Measurements from ENCODE around the gene TM9SF3.
A peak's percentile ranks its signal among the peaks of the same experiment; 100 is the strongest.

TM9SF3 gene

GRCh38 chr10:96532523-96532922 is 54.3 kb downstream of the TM9SF3 start:
- DNase-seq (ENCODE audit: low read depth): peak; percentile 25
- TF ChIP-seq CTCF (IDR thresholded peaks at IDR 0.05; ENCODE audit: low read length, missing control alignments): no peak
- no peak overlapping the region for H3K4me3 ChIP-seq (replicated peaks; ENCODE audit: low read depth, low read length)

GRCh38 chr10:96529634-96530279 is 57.1 kb downstream of the TM9SF3 start:
- H3K4me3 ChIP-seq (replicated peaks; ENCODE audit: low read depth, low read length): no peak overlapping the region
- DNase-seq (ENCODE audit: low read depth): no peak
- no peak for TF ChIP-seq CTCF (IDR thresholded peaks at IDR 0.05; ENCODE audit: low read length, missing control alignments)

GRCh38 chr10:96524741-96525140 is 62.1 kb downstream of the TM9SF3 start:
- no peak for TF ChIP-seq CTCF (IDR thresholded peaks at IDR 0.05; ENCODE audit: low read length, missing control alignments)
- no peak for DNase-seq (ENCODE audit: low read depth)
- H3K4me3 ChIP-seq (replicated peaks; ENCODE audit: low read depth, low read length): no peak overlapping the region

GRCh38 chr10:96517284-96517683 is 69.5 kb downstream of the TM9SF3 start:
- no peak for DNase-seq (ENCODE audit: low read depth)
- no peak for TF ChIP-seq CTCF (IDR thresholded peaks at IDR 0.05; ENCODE audit: low read length, missing control alignments)
- H3K4me3 ChIP-seq (replicated peaks; ENCODE audit: low read depth, low read length): no peak overlapping the region

DNA sequence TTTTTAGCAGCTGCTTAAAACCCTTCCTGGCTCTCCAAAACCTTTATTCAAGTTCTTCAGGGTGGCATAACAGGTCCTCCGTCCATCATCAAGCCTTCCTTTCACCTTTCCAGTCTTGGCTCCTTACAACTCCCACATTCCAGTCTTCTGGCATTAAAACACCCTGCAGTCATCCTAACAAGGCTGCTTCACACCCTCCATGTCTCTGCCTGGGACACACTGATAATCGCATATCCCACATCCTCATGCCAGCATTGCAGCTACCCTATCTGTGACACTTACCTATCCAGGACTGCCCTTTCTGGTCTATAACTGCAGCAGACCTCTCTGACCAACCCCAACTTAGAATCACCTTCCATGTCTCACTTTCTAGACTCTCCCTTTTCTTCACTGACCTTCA is 70.5 kb downstream of the TM9SF3 start:
- no peak for DNase-seq (ENCODE audit: low read depth)
- H3K4me3 ChIP-seq (replicated peaks; ENCODE audit: low read depth, low read length): no peak overlapping the region
- TF ChIP-seq CTCF (IDR thresholded peaks at IDR 0.05; ENCODE audit: low read length, missing control alignments): no peak

- H3K4me3 ChIP-seq (replicated peaks; ENCODE audit: low read depth, low read length): peak within 1 kb of the TSS; percentile 53
- peak; percentile 34 for TF ChIP-seq CTCF (IDR thresholded peaks at IDR 0.05; ENCODE audit: low read length, missing control alignments)
- DNase-seq (ENCODE audit: low read depth): peak; percentile 86
Measured at GRCh38 chr10:96513698-96514561, 72.9 kb downstream of the TM9SF3 start, which contains the start of gene TLL2. TLL2 (minus strand) TSS chr10:96513926; CDS start chr10:96513685, 241 bp downstream.
